ENCODE results near the gene LRMDA. TPM values are rescaled to one million over a fixed set of nuclear protein-coding genes. Genes with fewer than 3 reads are reported as not detected.
A peak's percentile ranks its signal among the peaks of the same experiment; 100 is the strongest.

The LRMDA gene
- total RNA-seq, 1 experiment from 2014 or later: 1.2 TPM

DNA sequence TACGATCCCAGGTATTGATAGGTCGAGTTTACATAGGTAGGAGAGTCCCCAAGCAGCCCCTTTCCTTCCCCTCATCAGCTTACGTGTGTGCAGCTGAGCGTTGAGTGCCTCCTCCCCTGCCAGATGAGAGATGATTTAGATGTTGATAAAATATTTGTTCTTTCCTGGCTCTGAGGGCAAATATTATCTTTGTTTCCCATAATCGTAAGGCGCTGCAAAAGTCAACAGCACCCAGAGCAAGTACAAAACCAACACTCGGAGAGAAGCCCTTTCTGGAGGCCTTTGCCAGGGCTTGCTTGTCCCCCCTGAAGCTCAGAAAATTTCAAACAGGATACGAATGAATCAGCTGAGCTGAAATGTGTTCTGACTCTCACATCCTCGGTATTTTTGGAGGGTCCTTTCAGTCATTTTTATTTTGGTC is 683.2 kb downstream of the LRMDA start:
- Histone ChIP-seq H3K27ac (ENCODE audit: low read length) (peak overlapping the region; percentile 23), H3K4me1 (ENCODE audit: insufficient read depth, low read length) (peaks cover 41% of the 10 kb centered on the region), H3K27me3 (ENCODE audit: low read length) (peaks cover 46% of the 10 kb centered on the region), H3F3A (ENCODE audit: low read length, unreplicated experiment) (no peaks in the 10 kb centered on the region), H4K20me1 (ENCODE audit: low read length) (no peaks in the 10 kb centered on the region), H3K36me3 (ENCODE audit: low read depth, low read length) (no peaks in the 10 kb centered on the region), H3K9me2 (replicated peaks; ENCODE audit: low read length) (no peaks in the 10 kb centered on the region), H3K9me3 (ENCODE audit: low read length) (no peaks in the 10 kb centered on the region), H3K4me2 (ENCODE audit: low read length) (peak overlapping the region; percentile 16), H3K4me3 (ENCODE audit: low read length) (peak overlapping the region; percentile 0; the same call in 1 of the 2 replicates), H2AFZ (ENCODE audit: low read length) (peak overlapping the region; percentile 2), H3K79me2 (ENCODE audit: low read length) (no peaks in the 10 kb centered on the region), H3K9ac (ENCODE audit: low read length) (no peak overlapping the region; the same call in 1 of the 2 replicates)
- ATAC-seq: peak; percentile 31
- DNase-seq: peak; percentile 67
- intact Hi-C loops (cut with micrococcal nuclease): loop anchor here (1.0 to 10.0 kb wide), 5 partner anchors 78 to 890 kb away; partner anchors contain the start of gene ZNF503
- no TSS peak for BruUV-seq (replicated peaks)
- CTCF ChIA-PET: interaction anchor here (0.7 to 1.6 kb wide), 2 partner anchors 187 to 189 kb away, joined by 3 to 4 read pairs; no protein-coding TSS in a partner anchor
- POLR2A ChIA-PET (ENCODE audit: unreplicated experiment): no interaction called here
- TF ChIP-seq, protein P1, sequence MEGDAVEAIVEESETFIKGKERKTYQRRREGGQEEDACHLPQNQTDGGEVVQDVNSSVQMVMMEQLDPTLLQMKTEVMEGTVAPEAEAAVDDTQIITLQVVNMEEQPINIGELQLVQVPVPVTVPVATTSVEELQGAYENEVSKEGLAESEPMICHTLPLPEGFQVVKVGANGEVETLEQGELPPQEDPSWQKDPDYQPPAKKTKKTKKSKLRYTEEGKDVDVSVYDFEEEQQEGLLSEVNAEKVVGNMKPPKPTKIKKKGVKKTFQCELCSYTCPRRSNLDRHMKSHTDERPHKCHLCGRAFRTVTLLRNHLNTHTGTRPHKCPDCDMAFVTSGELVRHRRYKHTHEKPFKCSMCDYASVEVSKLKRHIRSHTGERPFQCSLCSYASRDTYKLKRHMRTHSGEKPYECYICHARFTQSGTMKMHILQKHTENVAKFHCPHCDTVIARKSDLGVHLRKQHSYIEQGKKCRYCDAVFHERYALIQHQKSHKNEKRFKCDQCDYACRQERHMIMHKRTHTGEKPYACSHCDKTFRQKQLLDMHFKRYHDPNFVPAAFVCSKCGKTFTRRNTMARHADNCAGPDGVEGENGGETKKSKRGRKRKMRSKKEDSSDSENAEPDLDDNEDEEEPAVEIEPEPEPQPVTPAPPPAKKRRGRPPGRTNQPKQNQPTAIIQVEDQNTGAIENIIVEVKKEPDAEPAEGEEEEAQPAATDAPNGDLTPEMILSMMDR (conservative IDR thresholded peaks at IDR 0.05; ENCODE audit: low read depth, low read length): no peak
- no peak for TF ChIP-seq EZH2 (IDR thresholded peaks at IDR 0.05; ENCODE audit: low read length, unreplicated experiment)
- no peak for TF ChIP-seq EZH2phosphoT487 (IDR thresholded peaks at IDR 0.05; ENCODE audit: borderline replicate concordance, low read length)

DNA sequence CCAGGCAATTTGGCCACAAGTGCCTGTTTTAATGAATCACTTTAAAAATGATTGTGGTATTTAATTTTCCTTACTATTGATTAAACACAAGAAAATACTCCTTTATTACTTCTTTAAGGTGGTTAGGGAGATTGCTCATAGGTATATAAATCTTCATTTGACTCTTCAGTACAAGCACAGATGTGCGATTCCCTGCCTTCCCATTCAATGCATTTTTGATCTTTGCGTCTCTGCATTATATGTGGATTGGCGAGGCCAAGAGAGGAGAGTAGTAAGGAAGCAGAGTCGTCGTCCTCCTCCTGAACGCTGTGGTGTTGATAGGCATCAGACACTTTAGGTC is 683.7 kb downstream of the LRMDA start:
- ATAC-seq: no peak; the same call in 1 of the 2 replicates
- Histone ChIP-seq H3K4me2 (ENCODE audit: low read length) (peak overlapping the region; percentile 16), H2AFZ (ENCODE audit: low read length) (0 out of 2 replicates have a peak overlapping the region, but pooled peaks have one; percentile 1), H3K4me1 (ENCODE audit: insufficient read depth, low read length) (peaks cover 41% of the 10 kb centered on the region), H3K9me2 (replicated peaks; ENCODE audit: low read length) (no peaks in the 10 kb centered on the region), H3K9me3 (ENCODE audit: low read length) (no peaks in the 10 kb centered on the region), H3K4me3 (ENCODE audit: low read length) (no peak overlapping the region), H3K9ac (ENCODE audit: low read length) (no peak overlapping the region), H4K20me1 (ENCODE audit: low read length) (no peaks in the 10 kb centered on the region), H3K36me3 (ENCODE audit: low read depth, low read length) (no peaks in the 10 kb centered on the region), H3K27me3 (ENCODE audit: low read length) (peaks cover 41% of the 10 kb centered on the region), H3K79me2 (ENCODE audit: low read length) (no peaks in the 10 kb centered on the region), H3K27ac (ENCODE audit: low read length) (peak overlapping the region; percentile 23), H3F3A (ENCODE audit: low read length, unreplicated experiment) (no peaks in the 10 kb centered on the region)
- DNase-seq: no peak
- intact Hi-C loops (cut with micrococcal nuclease): loop anchor here (2.0 to 10.0 kb wide), 3 partner anchors 78 to 890 kb away; partner anchors contain the start of gene ZNF503
- BruUV-seq (replicated peaks): no TSS peak
- POLR2A ChIA-PET (ENCODE audit: unreplicated experiment): no interaction called here
- CTCF ChIA-PET: interaction anchor here (0.7 to 1.6 kb wide), 2 partner anchors 186 to 189 kb away, joined by 3 to 4 read pairs; no protein-coding TSS in a partner anchor
- TF ChIP-seq, protein P1 (conservative IDR thresholded peaks at IDR 0.05; ENCODE audit: low read depth, low read length): no peak
- TF ChIP-seq EZH2phosphoT487 (IDR thresholded peaks at IDR 0.05; ENCODE audit: borderline replicate concordance, low read length): no peak
- no peak for TF ChIP-seq EZH2 (IDR thresholded peaks at IDR 0.05; ENCODE audit: low read length, unreplicated experiment)
